IPS-15b (cell line): ENCODE results near the gene AOPEP.

Experiments used
- H3K27me3 ChIP-seq: one replicate; pipeline ENCODE4 v1.6.1; 2013; ENCODE audit warnings: low read length; ENCODE audit not compliant: control insufficient read depth, insufficient read depth
- H3K36me3 ChIP-seq: one replicate; pipeline ENCODE4 v1.6.1; 2013; ENCODE audit warnings: low read length; ENCODE audit not compliant: control insufficient read depth, insufficient read depth
- H3K4me1 ChIP-seq: one replicate; pipeline ENCODE4 v1.6.1; 2013; ENCODE audit warnings: mild to moderate bottlenecking, low read length; ENCODE audit not compliant: control insufficient read depth, insufficient read depth
- H3K4me3 ChIP-seq: one replicate; pipeline ENCODE4 v1.5.1; 2013; ENCODE audit warnings: low read depth, low read length
- H3K9ac ChIP-seq: one replicate; pipeline ENCODE4 v1.6.1; 2013; ENCODE audit warnings: low read depth, mild to moderate bottlenecking, low read length
- H3K9me3 ChIP-seq: one replicate; pipeline ENCODE4 v1.6.1; 2013; ENCODE audit warnings: mild to moderate bottlenecking, low read length; ENCODE audit not compliant: control insufficient read depth, insufficient read depth

The AOPEP gene

GRCh38 chr9:94944626-94945025, 218.1 kb downstream of the AOPEP start:
- Histone ChIP-seq H3K9ac (no peak overlapping the region), H3K4me1 (peaks cover 8% of the 10 kb centered on the region), H3K36me3 (no peaks in the 10 kb centered on the region), H3K9me3 (no peaks in the 10 kb centered on the region), H3K27me3 (no peaks in the 10 kb centered on the region), H3K4me3 (no peak overlapping the region)

GRCh38 chr9:94945197-94946144, 219.0 kb downstream of the AOPEP start:
- H3K9me3 ChIP-seq = no peaks in the 10 kb centered on the region
- H3K27me3 ChIP-seq = no peaks in the 10 kb centered on the region
- no peaks in the 10 kb centered on the region for H3K36me3 ChIP-seq
- no peak overlapping the region for H3K4me3 ChIP-seq
- H3K9ac ChIP-seq = no peak overlapping the region
- peaks cover 12% of the 10 kb centered on the region for H3K4me1 ChIP-seq

GRCh38 chr9:94946256-94946655, 219.8 kb downstream of the AOPEP start:
- Histone ChIP-seq H3K9ac (no peak overlapping the region), H3K9me3 (no peaks in the 10 kb centered on the region), H3K36me3 (no peaks in the 10 kb centered on the region), H3K4me1 (peaks cover 12% of the 10 kb centered on the region), H3K27me3 (no peaks in the 10 kb centered on the region), H3K4me3 (no peak overlapping the region)

- H3K4me3 ChIP-seq = no peak overlapping the region
These were observed 222.2 kb downstream of the AOPEP start for GRCh38 chr9:94948567-94949235.

GRCh38 chr9:94949370-94949769, 222.9 kb downstream of the AOPEP start:
- Histone ChIP-seq H3K4me3 (no peak overlapping the region), H3K9ac (no peak overlapping the region), H3K36me3 (no peaks in the 10 kb centered on the region), H3K4me1 (peaks cover 14% of the 10 kb centered on the region), H3K9me3 (no peaks in the 10 kb centered on the region), H3K27me3 (no peaks in the 10 kb centered on the region)

More at GRCh38 chr9:94948567-94949235, 222.2 kb downstream of the AOPEP start:
- Histone ChIP-seq H3K9me3 (no peaks in the 10 kb centered on the region), H3K4me1 (peaks cover 14% of the 10 kb centered on the region), H3K36me3 (no peaks in the 10 kb centered on the region), H3K9ac (no peak overlapping the region), H3K27me3 (no peaks in the 10 kb centered on the region)

GRCh38 chr9:94950040-94950578, 223.6 kb downstream of the AOPEP start:
- Histone ChIP-seq H3K4me1 (peaks cover 14% of the 10 kb centered on the region), H3K4me3 (no peak overlapping the region), H3K36me3 (no peaks in the 10 kb centered on the region), H3K9ac (no peak overlapping the region), H3K9me3 (no peaks in the 10 kb centered on the region), H3K27me3 (no peaks in the 10 kb centered on the region)

GRCh38 chr9:94950579-94951323, 224.3 kb downstream of the AOPEP start:
- no peaks in the 10 kb centered on the region for H3K27me3 ChIP-seq

GRCh38 chr9:94951324-94952135, 225.0 kb downstream of the AOPEP start:
- Histone ChIP-seq H3K4me3 (no peak overlapping the region), H3K36me3 (no peaks in the 10 kb centered on the region), H3K27me3 (no peaks in the 10 kb centered on the region), H3K4me1 (peaks cover 14% of the 10 kb centered on the region), H3K9ac (no peak overlapping the region), H3K9me3 (no peaks in the 10 kb centered on the region)

More at GRCh38 chr9:94950579-94951323, 224.3 kb downstream of the AOPEP start:
- H3K4me3 ChIP-seq = no peak overlapping the region
- no peak overlapping the region for H3K9ac ChIP-seq
- no peaks in the 10 kb centered on the region for H3K9me3 ChIP-seq
- no peaks in the 10 kb centered on the region for H3K36me3 ChIP-seq
- H3K4me1 ChIP-seq = peaks cover 14% of the 10 kb centered on the region

- no peak overlapping the region for H3K9ac ChIP-seq
- no peak overlapping the region for H3K4me3 ChIP-seq
- H3K9me3 ChIP-seq = no peaks in the 10 kb centered on the region
- peaks cover 14% of the 10 kb centered on the region for H3K4me1 ChIP-seq
- H3K27me3 ChIP-seq = no peaks in the 10 kb centered on the region
- H3K36me3 ChIP-seq = no peaks in the 10 kb centered on the region
These were observed 226.3 kb downstream of the AOPEP start for GRCh38 chr9:94952565-94953373.

GRCh38 chr9:94956731-94957130, 230.2 kb downstream of the AOPEP start:
- no peak overlapping the region for H3K4me3 ChIP-seq
- H3K4me1 ChIP-seq = peaks cover 2% of the 10 kb centered on the region
- H3K9me3 ChIP-seq = no peaks in the 10 kb centered on the region
- H3K27me3 ChIP-seq = no peaks in the 10 kb centered on the region
- H3K9ac ChIP-seq = no peak overlapping the region
- H3K36me3 ChIP-seq = no peaks in the 10 kb centered on the region
